ENCODE results near the gene C12orf42.
"Not testable (repeated sequence)": the region's sequence is repeated elsewhere in the genome, so short reads cannot be mapped to it uniquely, and the experiment has no call there.

DNA sequence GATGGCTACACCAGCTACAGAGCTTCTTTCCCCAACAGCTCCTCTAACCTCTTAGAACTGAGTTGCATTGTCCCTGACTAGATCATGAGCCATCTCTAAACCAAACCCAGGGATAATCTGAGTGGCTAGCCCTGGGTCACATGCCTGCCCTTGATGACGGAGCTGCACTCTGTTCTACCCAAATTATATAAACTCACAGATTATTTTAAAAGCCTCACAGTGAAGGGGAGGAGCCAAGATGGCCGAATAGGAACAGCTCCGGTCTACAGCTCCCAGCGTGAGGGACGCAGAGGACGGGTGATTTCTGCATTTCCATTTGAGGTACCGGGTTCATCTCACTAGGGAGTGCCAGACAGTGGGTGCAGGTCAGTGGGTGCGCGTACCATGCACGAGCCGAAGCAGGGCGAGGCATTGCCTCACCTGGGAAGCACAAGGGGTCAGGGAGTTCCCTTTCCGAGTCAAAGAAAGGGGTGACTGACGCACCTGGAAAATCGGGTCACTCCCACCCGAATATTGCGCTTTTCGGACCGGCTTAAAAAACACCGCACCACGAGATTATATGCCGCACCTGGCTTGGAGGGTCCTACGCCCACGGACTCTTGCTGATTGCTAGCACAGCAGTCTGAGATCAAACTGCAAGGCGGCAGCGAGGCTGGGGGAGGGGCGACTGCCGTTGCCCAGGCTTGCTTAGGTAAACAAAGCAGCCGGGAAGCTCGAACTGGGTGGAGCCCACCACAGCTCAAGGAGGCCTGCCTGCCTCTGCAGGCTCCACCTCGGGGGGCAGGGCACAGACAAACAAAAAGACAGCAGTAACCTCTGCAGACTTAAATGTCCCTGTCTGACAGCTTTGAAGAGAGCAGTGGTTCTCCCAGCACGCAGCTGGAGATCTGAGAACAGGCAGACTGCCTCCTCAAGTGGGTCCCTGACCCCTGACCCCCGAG lies 61.3 kb downstream of the C12orf42 start:
- TF ChIP-seq ARNT (IDR thresholded peaks at IDR 0.05); SUZ12 (IDR thresholded peaks at IDR 0.05); FOXA1 (IDR thresholded peaks at IDR 0.05); SP1 (IDR thresholded peaks at IDR 0.05); NFRKB (IDR thresholded peaks at IDR 0.05); BHLHE40 (IDR thresholded peaks at IDR 0.05; ENCODE audit: borderline replicate concordance); CTBP1 (IDR thresholded peaks at IDR 0.05; ENCODE audit: borderline replicate concordance): not testable (repeated sequence)
